GM18508 (cell line): Measurements from ENCODE around the gene TRPC4AP.

ENCODE experiments used
- ATAC-seq: cut with Tn5 transposase; IDR thresholded peaks from one replicate; pipeline ENCODE4 v1.9.1; 2021; ENCODE audit warnings: moderate number of reproducible peaks; ENCODE audit not compliant: insufficient read depth, unreplicated experiment

TRPC4AP gene

DNA sequence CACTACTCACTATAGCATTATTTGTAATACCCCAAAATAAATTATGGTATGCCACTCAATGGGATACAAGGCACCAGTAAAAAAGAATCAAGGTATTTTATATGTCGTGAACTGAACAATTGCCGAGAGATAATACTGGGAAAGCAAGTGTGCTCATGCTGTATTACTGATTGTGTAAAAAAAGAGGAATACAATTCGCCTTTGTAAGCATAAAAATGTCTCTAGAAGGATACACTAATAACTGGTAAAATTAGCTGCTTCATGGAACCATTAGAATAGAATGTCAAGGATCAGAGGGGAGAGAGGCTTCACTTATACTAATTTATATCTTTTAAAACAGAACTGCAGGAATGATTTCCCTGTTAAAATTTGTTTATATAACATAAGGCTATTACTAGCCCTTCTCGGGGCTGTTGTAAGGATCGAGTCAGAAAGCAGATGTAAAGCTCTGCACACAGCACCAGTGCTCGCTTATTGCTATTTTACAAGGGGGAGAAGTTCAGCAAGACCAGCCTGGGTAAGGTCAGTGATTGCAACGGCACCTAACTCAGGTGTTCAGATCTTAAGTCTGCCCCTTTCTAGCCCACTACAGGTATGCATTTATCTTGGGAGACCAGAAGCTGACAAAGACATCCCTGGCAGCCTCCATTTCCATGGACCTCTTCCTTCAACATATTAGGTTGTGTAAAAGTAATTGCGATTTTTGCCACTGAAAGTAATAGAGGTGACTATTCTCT, 75.3 kb downstream of the TRPC4AP start:
- no peak for ATAC-seq

DNA sequence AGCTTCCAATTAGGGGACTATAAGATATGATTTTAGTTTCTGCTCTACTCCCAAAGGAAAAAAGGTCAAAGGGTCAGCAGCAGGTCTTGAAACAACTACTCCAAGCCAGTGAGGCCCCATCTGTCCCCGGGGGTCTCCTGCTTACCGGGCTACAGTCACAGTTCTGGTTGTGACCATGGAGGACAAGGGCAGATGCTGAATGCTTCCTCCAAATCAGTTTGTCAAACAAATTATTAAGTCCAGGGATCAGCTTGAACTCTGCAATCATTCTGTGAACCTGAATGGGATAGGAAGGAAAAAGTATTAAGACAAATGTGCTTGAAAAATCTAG, 76.8 kb downstream of the TRPC4AP start:
- ATAC-seq, result no peak

DNA sequence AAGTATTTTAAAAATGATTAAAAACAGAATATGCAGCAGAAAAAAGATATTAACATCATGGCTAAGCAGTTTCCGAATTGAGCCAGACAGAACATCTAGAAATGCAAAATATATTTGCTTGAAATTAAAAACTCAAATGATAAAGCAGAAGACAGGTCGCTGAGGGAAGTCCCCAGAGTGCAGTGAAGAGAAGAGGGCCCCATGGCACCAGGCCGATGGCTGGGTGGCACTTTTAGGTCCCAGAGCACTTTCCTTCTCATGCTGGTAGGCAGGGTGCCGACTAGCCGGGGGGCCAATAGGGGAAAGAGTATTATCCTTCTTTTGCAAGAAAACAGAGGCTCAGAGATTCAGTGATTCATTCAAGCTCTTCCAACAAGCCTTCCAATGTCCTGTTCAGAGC, 78.1 kb downstream of the TRPC4AP start:
- ATAC-seq, result no peak

DNA sequence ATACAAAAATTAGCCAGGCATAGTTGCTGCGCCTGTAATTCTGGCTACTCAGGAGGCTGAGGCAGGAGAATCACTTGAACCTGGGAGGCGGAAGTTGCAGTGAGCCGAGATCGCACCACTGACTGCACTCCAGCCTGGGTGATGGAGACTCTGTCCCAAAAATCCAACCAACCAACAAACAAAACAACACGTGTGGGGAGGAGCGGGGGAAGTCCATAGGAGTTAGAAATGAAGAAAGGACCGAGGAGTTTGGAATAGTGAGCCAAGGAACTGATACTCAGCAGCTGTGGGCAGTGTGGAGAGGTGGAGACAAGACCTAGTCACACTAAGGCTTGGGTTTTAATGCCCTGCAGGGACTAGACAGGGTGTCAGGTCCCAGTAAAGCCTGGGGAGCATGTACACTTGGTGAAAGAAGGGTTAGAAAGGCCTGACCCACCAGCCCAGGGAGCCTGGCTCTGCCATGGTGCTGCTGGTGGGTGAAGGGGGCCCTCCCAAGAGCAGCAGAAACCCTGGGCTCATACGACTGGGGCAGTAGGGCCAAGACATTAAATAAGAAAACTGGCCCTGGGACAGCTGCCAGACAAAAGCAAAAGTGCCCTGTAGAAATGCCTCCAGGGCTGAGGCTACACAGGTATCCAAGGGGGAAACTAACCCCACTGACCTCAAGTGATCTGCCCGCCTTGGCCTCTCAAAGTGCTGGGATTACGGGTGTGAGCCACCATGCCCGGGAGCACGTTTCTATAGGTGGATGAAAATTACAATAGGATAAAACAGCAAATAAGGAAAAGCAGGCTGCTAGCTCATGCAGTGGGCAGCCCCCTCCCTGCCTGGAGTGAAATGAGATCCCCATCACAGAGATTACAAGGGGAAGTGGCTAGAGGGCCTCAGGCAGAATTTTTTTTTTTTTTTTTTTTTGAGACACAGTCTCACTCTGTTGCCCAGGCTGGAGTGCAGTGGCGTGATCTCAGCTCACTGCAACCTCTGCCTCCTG, 78.9 kb downstream of the TRPC4AP start:
- ATAC-seq, result no peak

DNA sequence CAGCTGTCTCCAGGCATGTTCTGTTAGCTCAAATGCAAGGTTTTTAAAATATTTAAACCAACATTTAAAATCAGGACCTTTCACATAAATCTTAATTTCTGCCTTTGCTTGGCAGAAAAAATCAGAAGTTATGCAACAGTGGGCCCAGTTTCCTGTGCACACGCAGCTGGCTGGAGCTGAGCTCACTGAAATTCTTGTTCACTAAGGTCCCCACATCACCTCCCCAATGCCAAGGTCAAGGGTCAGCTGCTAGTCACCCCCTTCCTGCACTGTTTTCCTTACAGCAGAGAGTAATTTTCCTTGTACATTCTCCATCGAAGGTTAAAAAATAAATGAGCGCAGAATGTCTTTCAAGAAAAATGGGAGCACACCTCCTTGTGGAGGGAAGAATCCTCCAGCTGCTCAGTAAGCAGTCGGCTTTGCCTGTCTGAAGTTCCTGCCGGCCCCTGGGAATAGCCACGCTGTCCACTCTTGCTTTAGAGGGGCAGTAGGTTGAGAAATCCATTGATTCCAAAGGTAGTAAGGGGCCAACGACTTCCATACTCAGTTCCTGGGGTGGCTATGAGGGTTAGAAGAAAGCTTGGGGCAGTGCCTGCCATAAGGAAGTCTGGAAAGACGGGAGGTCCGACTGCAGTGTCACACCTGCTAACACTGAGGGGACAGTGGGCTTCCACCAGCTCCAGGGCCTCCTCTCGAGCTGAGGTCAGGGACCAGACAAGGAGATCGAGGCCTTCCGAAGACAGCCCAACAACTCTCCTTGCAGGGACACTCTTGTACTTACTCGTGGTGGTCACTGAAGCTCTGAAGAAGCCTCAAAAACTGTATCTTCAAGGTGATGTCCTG, 80.2 kb downstream of the TRPC4AP start:
- no peak for ATAC-seq

DNA sequence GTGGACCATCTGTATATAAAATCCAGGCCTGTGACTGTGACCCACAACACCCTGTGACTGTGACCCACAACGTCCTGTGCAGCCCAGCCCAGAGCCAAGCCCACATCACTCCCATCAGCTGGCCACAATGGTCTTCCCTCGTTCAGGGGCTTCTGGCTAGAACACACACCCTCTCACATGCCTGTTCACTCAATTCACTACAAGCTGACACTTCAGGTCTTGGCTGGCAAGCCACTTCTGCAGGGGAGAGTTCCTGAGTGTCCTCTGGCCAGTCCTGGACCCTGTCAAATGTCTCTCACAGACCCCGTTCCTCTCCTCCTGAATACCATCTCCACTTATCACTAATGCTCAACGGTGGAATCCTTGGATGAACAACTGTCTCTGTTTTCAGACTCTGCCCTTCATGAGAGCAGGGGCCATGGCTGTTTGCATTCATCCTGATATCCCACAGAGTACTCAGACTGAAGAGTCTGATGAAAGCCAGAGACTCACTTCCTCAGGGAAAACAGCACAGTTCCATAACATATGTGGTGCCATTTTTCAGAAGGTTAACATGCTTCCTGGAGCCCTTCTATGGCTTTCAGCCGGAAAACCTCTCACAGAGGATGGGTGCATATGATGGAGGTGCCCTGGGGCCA, 80.9 kb downstream of the TRPC4AP start:
- no peak for ATAC-seq

DNA sequence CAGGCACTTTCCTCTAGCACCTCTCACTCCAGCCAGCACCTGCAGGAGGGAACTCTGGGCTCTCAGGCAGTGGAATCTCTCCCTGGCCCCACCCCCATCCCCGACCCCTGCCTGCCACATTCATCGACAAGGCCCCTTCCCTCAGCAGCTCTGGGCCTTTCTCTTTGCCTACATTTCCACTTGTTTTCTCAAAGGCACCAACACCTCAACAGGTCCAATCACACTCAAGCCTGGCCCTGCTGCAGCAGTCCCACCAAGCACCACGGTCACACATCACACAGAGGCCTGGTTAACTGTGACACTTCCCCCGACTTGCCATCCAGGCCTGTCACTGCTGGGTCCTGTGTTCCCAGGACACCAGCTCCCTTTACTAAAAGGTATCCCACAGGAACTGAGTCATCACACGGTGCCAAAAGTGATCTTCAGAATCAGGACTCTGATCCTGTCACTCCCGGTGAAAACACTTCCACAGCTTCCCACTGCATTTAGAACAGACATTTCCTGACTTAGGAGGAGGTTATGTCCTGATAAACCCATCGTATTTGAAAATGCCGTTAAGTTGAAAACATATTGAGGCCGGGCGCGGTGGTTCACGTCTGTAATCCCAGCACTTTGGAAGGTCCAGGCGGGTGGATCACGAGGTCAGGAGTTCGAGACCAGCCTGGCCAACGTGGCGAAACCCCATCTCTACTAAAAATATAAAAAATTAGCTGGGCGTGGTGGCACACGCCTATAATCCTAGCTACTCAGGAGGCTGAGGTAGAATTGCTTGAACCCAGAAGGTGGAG, 82.0 kb downstream of the TRPC4AP start:
- ATAC-seq, result no peak

DNA sequence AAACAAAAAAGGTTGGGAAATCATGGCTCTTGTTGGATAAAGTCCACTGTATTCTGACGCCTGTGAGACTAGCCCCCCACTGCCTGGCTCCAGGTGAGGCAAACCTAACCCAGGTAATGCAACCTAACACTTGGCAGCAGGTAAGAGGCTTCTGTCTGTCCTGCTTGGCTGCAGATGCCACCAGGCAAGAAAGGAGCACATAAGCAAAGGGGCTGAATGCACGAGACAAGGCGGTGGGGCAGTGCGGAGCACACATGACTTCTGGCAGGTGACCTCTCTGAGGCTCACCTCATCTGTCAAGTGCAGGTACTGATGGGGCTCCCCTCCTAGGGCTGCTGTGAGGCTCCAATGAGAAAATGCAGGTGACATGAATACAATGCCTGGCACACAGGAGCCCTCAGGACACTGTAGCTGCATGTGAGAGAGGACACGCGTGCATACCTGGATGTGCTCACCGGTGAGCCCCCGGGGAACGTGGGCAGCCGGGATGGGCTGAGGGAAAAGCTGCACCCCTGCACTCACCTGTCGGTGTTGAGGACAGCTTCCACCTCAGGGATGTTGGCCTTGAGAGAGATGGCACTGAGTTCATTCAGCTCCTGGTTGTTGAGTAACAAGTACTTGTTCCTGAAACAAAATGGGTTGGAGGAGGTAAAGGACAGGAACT, 82.8 kb downstream of the TRPC4AP start:
- ATAC-seq, result no peak

DNA sequence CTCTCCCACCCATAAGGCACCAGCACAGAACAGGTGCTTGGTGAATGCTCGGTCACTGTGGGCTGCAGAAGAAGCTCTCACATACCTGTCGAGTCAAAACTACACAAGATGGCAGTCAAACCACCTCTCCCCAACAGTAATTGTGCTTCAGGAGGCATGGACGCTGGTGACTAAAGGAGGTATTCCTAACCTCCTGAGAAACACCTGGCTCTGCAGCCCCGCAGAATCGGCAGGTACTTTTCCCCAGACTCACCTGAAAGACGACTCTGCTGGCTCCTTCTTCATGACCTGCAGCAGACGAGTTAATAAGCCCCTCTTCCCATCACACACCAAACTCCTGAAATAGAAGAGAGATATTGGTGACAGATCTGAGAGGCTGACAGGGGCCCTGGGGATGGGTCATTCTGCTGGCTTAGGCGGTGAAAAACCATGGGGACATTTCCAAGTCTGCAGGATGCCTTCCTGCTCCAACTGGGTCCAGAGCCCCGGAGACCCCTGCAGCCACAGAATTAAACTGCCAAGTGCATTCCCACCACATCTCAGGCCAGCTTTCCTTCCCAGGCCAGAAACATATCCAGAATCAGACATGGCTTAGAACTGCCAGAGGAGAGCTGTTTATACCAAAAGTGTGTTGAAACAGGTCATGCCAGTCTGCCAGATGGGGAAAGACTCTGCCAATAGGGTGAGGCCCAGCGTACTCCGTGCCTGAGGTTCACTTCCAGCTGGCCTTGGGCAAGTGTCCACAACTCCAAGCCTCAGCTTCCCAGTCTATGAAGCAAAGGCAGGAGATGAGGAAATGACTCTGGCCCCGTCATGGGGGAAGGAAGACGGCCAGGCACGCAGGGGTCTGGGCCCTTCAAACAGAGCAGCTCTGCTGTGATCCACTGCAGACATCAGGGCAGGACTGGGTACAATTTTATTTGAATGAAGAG, 83.9 kb downstream of the TRPC4AP start:
- no peak for ATAC-seq

DNA sequence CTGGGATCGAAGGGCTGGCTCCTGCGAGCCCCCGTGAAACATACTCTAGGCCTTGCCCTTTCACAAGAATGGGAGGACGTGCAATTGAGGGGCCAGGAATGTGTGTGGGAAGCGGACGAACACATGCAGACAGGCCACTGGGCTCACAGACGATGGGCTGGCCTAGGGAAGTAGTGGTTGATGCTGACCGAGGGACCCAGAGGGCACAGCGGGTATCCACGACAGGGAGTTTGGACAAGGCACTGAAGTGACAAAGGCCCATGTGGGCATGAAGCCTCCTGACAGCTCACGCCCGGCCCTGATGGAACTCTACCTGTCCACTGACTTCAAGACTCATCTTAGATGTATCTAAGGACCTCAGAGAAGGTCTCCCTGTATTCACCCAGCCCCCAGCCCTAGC, 84.7 kb downstream of the TRPC4AP start:
- ATAC-seq, result no peak

DNA sequence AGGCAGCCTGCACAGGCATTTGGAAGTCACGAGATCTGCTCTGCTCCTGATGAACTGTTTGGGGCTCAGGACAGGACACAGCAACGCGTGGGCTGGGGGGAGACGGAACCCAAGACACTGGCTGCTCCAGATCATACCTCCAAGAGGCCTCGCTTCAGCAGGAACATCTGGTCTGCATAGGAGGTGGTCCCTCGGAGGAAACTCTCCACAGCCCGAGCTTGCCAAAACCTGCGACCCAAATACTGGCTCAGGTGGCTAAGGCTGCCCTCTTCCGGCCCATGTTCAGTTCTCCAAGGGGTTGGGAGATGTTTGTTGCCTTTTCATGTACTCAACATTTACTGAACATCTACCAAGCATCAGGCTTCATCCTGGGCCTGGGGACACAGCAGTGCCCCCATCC, 85.2 kb downstream of the TRPC4AP start:
- ATAC-seq, result no peak

DNA sequence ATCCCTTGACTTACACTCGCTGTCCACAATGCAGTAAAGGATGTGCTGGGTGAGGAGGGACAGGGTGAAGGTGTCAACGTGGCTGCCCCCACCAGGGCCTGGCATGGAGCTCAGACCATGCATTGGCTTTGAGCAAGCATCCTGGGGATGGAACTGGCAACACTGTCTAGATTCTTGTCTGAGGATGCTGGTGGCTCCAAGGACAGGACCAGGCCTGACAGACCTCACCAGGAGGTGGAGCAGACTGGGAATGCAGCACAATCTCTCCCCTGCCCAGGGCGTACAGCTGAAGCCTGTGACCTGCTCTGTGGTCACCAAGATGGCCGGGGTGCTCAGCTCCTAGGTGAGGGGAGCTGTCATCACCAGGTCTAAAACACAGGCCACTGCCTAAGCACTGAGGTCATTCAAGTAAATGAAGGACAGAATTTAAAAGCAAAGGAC, 86.1 kb downstream of the TRPC4AP start:
- ATAC-seq, result no peak

DNA sequence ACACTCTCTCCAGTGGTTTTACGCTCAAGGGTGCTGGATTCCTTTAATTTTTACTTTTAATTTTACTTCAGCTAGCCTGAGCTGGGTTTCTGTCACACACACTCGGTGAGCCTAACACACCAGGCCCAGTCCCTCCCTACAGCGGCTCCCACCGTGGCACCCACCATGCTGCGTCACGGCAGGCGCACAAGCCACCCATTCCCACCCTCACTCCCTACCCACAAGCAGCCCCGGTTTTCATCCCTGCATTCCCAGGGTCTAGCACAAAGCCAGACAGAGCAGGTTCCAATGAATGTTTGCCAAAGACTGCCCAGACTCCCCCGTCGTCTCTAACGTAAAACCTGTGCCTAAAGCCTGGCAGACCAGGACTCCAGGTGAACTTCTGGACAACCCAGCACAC, 86.6 kb downstream of the TRPC4AP start:
- no peak for ATAC-seq

DNA sequence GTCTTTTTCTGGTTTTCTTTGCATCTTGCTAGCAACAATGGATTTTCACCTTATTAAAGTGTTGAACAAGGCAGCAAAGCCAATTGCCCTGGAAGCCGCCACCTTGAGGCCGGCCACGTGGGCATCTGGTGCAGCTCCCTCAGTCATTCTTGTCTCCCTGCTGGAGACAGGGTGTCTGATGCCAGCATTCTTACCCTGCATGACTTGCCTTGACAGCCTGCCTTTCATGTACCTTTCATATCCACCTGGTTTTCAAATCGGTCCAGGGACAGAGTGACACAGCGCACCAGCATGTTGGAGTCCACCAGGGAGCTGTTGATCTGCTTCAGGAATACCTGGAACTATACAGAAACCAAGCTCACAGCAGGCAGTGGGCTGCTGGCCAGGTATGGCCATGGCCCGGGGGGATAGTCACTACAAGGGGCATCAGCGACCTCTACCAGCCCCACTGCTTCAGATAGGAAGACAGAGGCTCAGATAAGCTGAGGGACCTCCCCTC, 87.1 kb downstream of the TRPC4AP start:
- ATAC-seq, result no peak

DNA sequence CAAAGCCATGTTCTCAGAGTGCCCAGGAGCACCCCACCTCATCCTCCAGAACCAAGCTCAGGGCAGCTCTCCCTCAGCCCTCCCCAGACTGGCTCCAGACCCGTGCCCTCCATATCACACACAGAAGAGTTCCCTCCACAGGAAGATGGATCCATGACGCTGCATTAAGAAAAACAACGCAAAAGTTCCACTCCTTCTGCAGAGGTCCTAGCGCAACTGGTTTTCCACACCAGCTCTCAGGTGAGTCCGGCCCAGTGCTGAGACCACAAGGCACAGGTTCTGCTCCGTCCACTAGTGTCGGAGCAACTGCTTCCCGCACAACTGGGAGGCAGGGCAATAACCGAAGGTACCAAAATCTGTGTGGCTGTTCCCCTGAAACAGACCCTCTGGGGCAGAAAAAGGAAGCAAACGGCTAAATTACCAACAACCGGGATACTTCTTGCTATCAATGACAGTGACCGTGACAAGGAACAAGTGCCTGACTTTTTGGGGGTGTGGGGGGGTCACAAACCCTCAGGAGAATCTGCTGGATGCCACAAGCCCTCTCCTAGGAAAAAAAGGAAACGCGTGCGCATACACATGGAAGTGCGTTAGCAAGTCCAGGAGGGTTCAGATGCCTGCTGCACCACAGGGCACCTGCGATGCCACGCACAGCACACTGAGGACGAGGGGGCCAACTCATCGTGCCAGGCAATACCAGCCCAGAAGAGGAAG, 87.7 kb downstream of the TRPC4AP start:
- ATAC-seq, result no peak

DNA sequence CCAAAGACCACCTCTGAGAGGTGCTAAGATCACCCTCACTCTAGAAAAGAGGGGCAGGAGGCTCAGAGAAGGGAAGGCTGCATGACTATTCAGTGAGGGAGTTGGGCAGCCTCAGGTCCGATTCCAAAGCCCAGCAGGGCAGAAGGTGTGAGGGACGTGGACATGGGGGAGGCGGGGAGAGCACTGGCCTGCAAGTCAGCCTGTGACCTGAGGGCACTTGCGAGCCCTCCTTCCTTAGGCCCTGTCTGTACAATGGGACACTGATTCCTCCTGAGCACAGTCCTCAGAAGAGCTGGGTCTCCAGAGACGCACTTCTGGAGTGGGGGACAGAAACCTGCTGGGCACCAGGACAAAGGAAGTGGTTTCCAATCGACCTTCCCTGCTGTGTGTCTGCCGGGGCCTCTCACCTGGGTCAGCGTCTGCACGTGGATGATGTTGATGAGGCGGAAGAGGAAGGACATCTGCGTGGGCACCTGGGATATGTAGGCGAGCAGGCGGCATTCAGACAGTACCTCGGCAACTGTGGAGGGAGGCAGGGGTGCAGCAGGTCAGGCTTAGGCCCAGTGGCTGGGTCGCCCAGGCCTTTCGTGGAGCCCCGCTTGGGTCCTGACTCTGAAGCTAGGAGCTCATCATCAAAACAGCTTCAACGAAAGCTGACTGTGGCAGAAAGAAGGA, 88.4 kb downstream of the TRPC4AP start:
- no peak for ATAC-seq
